ENCODE measurements around the gene RBM39. TPM values are rescaled to one million over a fixed set of nuclear protein-coding genes. Genes with fewer than 3 reads are reported as not detected.

RBM39 gene
- total RNA-seq, 1 donor from 2014 or later, result 288 TPM

DNA sequence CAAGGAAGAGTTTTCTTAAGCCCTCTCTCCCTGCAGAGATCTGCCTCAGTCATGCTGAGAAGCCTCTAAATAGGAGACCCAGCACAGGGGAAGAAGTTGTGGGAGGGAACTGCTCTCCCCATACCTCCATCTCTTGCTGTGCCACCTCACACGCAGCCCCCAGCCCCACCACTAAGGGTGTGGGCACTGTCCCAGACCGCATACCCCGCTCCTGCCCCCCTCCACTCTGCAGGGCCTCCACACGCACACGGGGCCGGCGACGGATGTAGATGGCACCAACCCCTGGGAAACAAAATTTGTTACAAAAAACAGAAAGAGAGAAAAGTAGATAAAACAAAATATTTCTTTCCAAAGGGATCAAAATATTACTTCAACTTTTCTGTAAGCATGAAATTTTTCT is 67.1 kb downstream of the RBM39 start:
- DNase-seq (ENCODE audit: low spot score), result no peak

DNA sequence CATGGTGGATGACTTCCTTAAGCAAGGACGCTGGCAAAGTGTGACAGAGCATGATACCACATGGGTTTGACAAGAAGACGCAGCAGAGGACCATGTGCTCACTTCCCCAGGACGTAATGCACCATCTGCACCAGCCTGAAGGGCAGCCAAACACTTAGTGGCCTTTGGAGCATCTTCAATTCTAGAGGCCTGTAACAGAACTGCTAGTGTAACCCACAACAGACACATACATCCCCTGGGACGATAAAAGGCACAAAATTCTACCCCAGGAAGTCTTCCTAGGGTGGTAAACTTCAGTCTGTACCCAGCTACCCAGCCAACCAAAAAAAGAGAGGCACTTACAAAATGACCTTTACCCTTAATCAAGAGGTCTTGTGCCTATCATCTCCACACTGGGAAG is 68.2 kb downstream of the RBM39 start:
- DNase-seq (ENCODE audit: low spot score), result no peak

DNA sequence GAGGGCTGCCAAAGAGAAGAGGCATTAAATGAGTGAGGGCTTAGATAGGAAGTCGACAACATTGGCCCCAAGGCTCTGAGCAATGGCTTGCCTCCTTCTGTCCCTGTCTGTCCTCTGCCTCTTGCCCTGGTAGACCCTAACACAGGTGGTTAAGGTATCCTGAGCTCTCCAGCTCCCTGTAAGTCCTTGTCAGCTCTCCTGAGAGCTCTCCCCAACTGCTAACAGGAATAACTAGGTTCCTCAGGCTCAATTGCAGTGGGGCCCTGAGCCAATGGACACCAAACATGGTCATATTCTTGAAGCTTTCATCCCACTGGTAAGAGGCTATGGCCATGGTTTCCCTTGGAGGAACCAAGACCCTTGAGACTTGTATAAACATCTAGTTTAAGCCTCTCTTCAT is 72.4 kb downstream of the RBM39 start:
- DNase-seq (ENCODE audit: low spot score), result no peak

DNA sequence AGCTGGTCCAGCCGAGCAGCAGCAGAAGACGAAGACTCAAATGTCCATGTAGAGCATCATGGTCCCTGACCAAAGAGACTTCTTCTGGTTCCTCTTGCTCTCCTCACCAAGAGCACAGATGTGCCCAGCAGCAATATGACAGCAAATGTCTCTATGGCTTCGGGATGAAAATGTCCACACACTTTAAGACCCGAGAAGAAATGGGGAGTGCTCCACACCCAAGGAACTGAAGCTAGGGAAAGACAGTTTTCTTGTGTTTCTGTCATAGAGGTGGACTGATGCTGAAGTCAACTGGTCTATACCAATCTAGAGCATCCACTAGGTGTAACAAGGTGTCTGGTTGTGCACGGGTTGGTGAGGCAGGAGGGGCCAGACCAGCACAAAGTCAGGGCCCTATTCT is 72.8 kb downstream of the RBM39 start:
- DNase-seq (ENCODE audit: low spot score), result no peak

GRCh38 chr20:35665949-35666288 is 76.1 kb downstream of the RBM39 start:
- no peak for DNase-seq (ENCODE audit: low spot score)

GRCh38 chr20:35664466-35665206 is 77.4 kb downstream of the RBM39 start, which contains the start of the genes CPNE1 and RBM12:
Gene CPNE1, minus strand, starts transcription at chr20:35664900. Its CDS starts 31,977 bp downstream, at chr20:35632923.
Gene RBM12, minus strand, starts transcription at chr20:35664900. Its CDS starts 9,578 bp downstream, at chr20:35655322.
- peak; percentile 93 for DNase-seq (ENCODE audit: low spot score)

DNA sequence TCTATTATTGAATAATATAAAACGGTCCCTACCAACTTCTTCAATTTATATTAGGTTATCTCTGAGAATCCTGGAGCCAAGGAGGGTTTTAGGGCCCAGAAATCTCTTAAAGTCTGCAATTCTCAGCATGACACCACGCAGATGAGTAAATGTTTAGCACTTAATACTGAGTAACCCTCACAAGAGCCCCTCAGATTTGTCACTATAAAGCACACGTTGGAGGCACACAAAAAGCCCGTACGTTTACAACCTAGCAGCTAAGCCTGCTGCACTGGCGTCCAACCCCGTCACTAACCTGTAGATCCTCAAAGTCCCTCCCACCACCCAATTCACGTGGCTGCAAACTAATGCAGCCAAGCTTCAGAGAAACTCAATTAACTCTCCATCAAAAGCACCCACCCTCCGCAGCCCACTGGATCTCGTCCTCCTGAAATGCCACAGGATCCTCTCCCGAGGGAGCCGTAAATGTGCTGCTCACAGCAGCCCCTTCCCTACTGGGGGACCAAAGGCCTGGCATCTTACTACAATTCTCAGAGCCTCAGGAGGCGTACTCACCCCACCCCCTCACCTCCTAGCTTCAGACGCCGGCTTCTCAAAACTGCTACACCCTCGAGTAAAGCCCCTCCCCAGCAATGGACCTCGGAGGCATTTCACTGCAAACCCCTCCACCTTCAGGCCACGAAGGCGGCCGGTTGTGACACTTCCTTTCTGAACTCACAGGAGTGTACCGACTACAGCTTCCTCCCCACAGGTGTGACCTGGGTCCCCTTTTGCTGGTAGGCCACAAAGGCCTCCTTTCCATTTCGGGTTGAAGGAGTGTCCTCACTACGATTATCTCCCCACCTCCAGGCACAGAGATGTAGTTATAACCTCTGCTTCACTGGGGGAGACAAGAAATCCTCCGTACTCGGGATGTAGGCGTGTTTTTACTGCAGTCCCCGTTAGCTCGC is 78.3 kb downstream of the RBM39 start:
- DNase-seq (ENCODE audit: low spot score), result peak; percentile 23

- DNase-seq (ENCODE audit: low spot score), result no peak
These were observed 79.5 kb downstream of the RBM39 start for GRCh38 chr20:35662551-35662950.

GRCh38 chr20:35661908-35662307 is 80.2 kb downstream of the RBM39 start:
- no peak for DNase-seq (ENCODE audit: low spot score)

- no peak for DNase-seq (ENCODE audit: low spot score)
These were observed 81.0 kb downstream of the RBM39 start for GRCh38 chr20:35661053-35661452.

GRCh38 chr20:35660122-35660937 is 81.7 kb downstream of the RBM39 start:
- no peak for DNase-seq (ENCODE audit: low spot score)

GRCh38 chr20:35657271-35657670 is 84.8 kb downstream of the RBM39 start:
- DNase-seq (ENCODE audit: low spot score), result no peak

DNA sequence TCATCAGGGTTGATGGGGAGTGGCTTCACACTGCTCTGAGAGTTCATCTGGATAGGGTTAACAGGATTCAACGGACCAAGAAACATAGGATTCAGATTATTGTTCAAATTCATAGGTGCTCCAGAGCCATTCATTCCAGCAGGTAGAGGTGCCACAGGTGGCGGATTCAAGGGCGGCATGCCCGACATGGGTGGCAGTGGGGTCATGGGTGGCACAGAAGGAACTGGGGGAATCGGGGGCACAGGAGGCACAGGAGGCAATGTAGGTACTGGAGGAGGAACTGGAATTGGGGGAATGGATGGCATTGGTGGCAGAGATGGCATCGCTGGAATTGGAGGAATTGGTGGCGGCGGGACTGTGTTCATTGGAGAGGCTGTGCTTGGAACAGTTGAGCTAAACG is 87.6 kb downstream of the RBM39 start:
- DNase-seq (ENCODE audit: low spot score), result no peak

DNA sequence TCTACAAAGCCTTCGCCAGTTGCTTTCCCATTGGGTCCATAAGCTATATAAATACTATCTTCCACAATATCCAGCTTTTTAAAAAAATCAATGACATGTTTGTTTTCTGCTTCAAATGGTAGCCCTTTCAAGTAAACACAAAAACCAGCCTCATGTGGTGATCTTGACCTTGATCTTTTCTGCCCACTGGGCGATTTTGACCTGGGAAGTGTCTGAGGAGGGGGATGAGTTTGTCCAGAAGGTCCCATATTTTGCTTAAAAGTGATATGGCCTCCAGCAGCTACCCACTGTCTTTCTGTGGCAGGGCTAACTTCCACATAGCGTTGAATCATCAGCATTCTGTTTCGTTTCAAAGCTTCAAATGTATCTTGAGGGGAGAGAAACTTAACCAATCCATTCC is 88.2 kb downstream of the RBM39 start:
- no peak for DNase-seq (ENCODE audit: low spot score)

Other genes starting within 250 kb of the RBM39 start
- not detected for gene C20orf173, start 212.6 kb downstream of the RBM39 start, total RNA-seq
- 319 TPM for gene ERGIC3, start 200.2 kb downstream of the RBM39 start, total RNA-seq
- gene SPAG4, start 126.4 kb downstream of the RBM39 start, total RNA-seq, result 7.2 TPM
- gene CPNE1, start 77.4 kb downstream of the RBM39 start, total RNA-seq, result 195 TPM
- gene RBM12, start 77.4 kb downstream of the RBM39 start, total RNA-seq, result 68.5 TPM
- 47.4 TPM for gene NFS1, start 42.9 kb downstream of the RBM39 start, total RNA-seq
- 155 TPM for gene ROMO1, start 42.9 kb downstream of the RBM39 start, total RNA-seq
- gene PHF20, start 29.8 kb upstream of the RBM39 start, total RNA-seq, result 44.4 TPM
- gene SCAND1, start 212.2 kb upstream of the RBM39 start, total RNA-seq, result 92.7 TPM
- 3.3 TPM for gene CNBD2, start 226.3 kb upstream of the RBM39 start, total RNA-seq

Measured in mucosa of gallbladder (tissue), 1 donor.